HepG2 (cell line): ENCODE results near the gene UMPS. TPM values are rescaled to one million over a fixed set of nuclear protein-coding genes. Genes with fewer than 3 reads are reported as not detected.
A peak's percentile ranks its signal among the peaks of the same experiment; 100 is the strongest.

Source experiments
- E2F1 ChIP-seq: sonication (generic); formaldehyde crosslinking; IDR thresholded peaks from 2 replicates; pipeline ENCODE4 v1.5.0; 2020; ENCODE audit warnings: missing genetic modification reagents
- GPN1 ChIP-seq: sonication (generic); formaldehyde crosslinking; IDR thresholded peaks from 2 replicates; pipeline ENCODE4 v1.5.1; 2020; ENCODE audit warnings: missing genetic modification reagents, borderline replicate concordance
- IKZF4 ChIP-seq: sonication (generic); formaldehyde crosslinking; IDR thresholded peaks from 2 replicates; pipeline ENCODE4 v1.5.1; 2020; ENCODE audit warnings: borderline replicate concordance, mild to moderate bottlenecking, low read depth, missing genetic modification reagents; ENCODE audit errors: not compliant biosample characterization
- IRX3 ChIP-seq: sonication (generic); formaldehyde crosslinking; IDR thresholded peaks from 2 replicates; pipeline ENCODE4 v1.8.1; 2023; ENCODE audit warnings: mild to moderate bottlenecking, low read depth, missing genetic modification reagents, borderline replicate concordance
- KLF15 ChIP-seq: sonication (generic); formaldehyde crosslinking; IDR thresholded peaks from 2 replicates; pipeline ENCODE4 v1.8.1; 2023; ENCODE audit warnings: borderline replicate concordance, mild to moderate bottlenecking, inconsistent platforms, missing genetic modification reagents, mixed read lengths
- KMT2A ChIP-seq: sonication (generic); formaldehyde crosslinking; IDR thresholded peaks from 2 replicates; pipeline ENCODE4 v1.4.0; 2020; ENCODE audit warnings: missing genetic modification reagents
- NBN ChIP-seq: fragments of 450-650 bp; conservative IDR thresholded peaks from 2 replicates; pipeline ENCODE4 v1.6.1; 2017
- NFE2 ChIP-seq: sonication (generic); formaldehyde crosslinking; IDR thresholded peaks from 2 replicates; pipeline ENCODE4 v1.4.0; 2020; ENCODE audit warnings: missing genetic modification reagents
- PPARG ChIP-seq: conservative IDR thresholded peaks from 2 replicates; pipeline ENCODE4 v1.6.1; 2016; ENCODE audit warnings: missing biosample characterization, missing genetic modification reagents
- RFX1 ChIP-seq: fragments of 450-650 bp; IDR thresholded peaks from 2 replicates; pipeline ENCODE4 v1.6.1; 2017
- SIN3B ChIP-seq: fragments of 150-350 bp; IDR thresholded peaks from 2 replicates; pipeline ENCODE4 v1.6.1; 2014; ENCODE audit warnings: low read length
- ZEB1 ChIP-seq: IDR thresholded peaks from 2 replicates; pipeline ENCODE4 v1.6.1; 2012; ENCODE audit warnings: mild to moderate bottlenecking, low read depth, inconsistent platforms; ENCODE audit not compliant: insufficient replicate concordance
- ZNF143 ChIP-seq: sonication (generic); formaldehyde crosslinking; IDR thresholded peaks from 2 replicates; pipeline ENCODE4 v1.4.0; 2020; ENCODE audit warnings: missing genetic modification reagents
- ZNF414 ChIP-seq: sonication (generic); formaldehyde crosslinking; IDR thresholded peaks from 2 replicates; pipeline ENCODE4 v1.5.0; 2020; ENCODE audit warnings: missing genetic modification reagents
- ZNF558 ChIP-seq: sonication (generic); formaldehyde crosslinking; IDR thresholded peaks from 2 replicates; pipeline ENCODE4 v1.9.0; 2022; ENCODE audit warnings: mild to moderate bottlenecking, missing genetic modification reagents, borderline replicate concordance
- ZNF598 ChIP-seq: sonication (generic); formaldehyde crosslinking; IDR thresholded peaks from 2 replicates; pipeline ENCODE4 v1.5.1; 2020; ENCODE audit warnings: mild to moderate bottlenecking, missing genetic modification reagents, borderline replicate concordance
- ZNF878 ChIP-seq: sonication (generic); formaldehyde crosslinking; IDR thresholded peaks from 2 replicates; pipeline ENCODE4 v1.8.1; 2023; ENCODE audit warnings: mild to moderate bottlenecking, missing genetic modification reagents, moderate library complexity
- polyA plus RNA-seq, 8 experiments: library from polyadenylated mRNA; depleted of rRNA in 3 of 8; stranded (reverse) in 7 of 8; unstranded in 1 of 8; fragments of >200 nt; fragmentation: Illumina TruSeq in 4 of 8; extraction: Trizol in 4 of 8; gene quantifications; 2 replicates each; pipeline versions ENCODE4 v1.2.1 to v1.2.3, GENCODE V29; 2011 to 2016; ENCODE audit warnings: low read depth in 4 of 8, missing spikeins in 1 of 8, mixed read lengths in 1 of 8; ENCODE audit not compliant: insufficient read depth in 1 of 8
- total RNA-seq, 5 experiments: library from RNA; depleted of rRNA; stranded (reverse); fragments of >200 nt; fragmentation: Illumina TruSeq; extraction: Trizol; gene quantifications; 2 replicates each; pipeline ENCODE4 v1.2.3, GENCODE V29; 2016; ENCODE audit warnings: low read depth in 1 of 5
- TF ChIP-seq, protein P1 (sequence below): sonication (generic); formaldehyde crosslinking; IDR thresholded peaks from 2 replicates; pipeline ENCODE4 v1.9.0; 2021; ENCODE audit warnings: mild to moderate bottlenecking, missing genetic modification reagents
- TF ChIP-seq, protein P2 (sequence below), 2 experiments: sonication (generic) in 1 of 2; formaldehyde crosslinking in 1 of 2; IDR thresholded peaks; 2 replicates each; pipeline versions ENCODE4 v1.4.0 to v1.6.1; 2018 to 2020; ENCODE audit warnings: missing genetic modification reagents in 2 of 2, borderline replicate concordance in 1 of 2, low read depth in 1 of 2, mild to moderate bottlenecking in 1 of 2, missing biosample characterization in 1 of 2

UMPS gene
- total and polyA plus RNA-seq, 2 of the 13 experiments (the other 11 are each of a cell fraction or from before 2014, with no cell fraction given): 52.7 to 74.2 TPM

DNA sequence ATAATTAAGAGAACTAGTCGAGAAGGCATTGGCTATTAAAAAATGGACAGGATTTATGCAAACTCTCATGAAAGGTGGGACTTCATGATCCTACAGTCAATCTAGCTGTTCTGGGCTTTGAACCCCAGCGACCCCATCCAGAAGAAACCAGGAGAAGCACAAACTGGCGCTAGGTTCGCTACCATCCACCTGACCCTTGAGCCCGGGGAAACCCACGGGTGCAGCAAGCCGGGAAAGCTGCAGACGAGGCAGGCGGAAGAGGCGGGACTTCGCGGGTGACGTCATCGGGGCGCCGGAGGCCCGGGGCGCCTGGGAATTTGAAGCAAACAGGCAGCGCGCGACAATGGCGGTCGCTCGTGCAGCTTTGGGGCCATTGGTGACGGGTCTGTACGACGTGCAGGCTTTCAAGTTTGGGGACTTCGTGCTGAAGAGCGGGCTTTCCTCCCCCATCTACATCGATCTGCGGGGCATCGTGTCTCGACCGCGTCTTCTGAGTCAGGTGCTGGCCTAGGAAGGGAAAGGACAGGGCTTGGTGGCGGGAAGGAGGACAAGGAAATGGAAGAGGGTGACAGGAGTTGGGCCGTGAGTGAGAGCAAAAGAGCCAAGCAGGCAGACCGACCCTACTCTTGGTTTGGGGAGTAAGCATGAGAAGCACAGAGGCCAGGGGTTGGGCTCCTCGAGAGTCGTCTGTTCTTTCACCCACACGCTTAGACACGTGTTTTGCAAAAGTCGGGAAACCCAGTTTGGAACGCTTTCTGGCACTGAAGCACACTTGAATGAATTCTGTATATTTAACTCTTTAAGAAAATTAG lies at the start of gene UMPS (continued):
- TF ChIP-seq ZNF414 (CRISPR knock-in tag) (no peak), ZNF143 (peak; percentile 93), NBN (no peak), ZNF558 (CRISPR knock-in tag) (peak; percentile 74; the same call in 1 of the 2 replicates), ZNF878 (CRISPR knock-in tag) (peak; percentile 81; the same call in 1 of the 2 replicates), SIN3B (peak; percentile 82), KLF15 (CRISPR knock-in tag) (no peak), IRX3 (CRISPR knock-in tag) (no peak; the same call in none of the 2 replicates), GPN1 (CRISPR knock-in tag) (no peak), ZNF598 (CRISPR knock-in tag) (peak; percentile 23; the same call in 1 of the 2 replicates), NFE2 (CRISPR knock-in tag) (no peak), PPARG (peak; percentile 7; the same call in 1 of the 2 replicates), E2F1 (CRISPR knock-in tag) (peak; percentile 82), KMT2A (CRISPR knock-in tag) (peak; percentile 92), IKZF4 (CRISPR knock-in tag) (no peak), ZEB1 (no peak), RFX1 (no peak)
- TF ChIP-seq, protein P1, sequence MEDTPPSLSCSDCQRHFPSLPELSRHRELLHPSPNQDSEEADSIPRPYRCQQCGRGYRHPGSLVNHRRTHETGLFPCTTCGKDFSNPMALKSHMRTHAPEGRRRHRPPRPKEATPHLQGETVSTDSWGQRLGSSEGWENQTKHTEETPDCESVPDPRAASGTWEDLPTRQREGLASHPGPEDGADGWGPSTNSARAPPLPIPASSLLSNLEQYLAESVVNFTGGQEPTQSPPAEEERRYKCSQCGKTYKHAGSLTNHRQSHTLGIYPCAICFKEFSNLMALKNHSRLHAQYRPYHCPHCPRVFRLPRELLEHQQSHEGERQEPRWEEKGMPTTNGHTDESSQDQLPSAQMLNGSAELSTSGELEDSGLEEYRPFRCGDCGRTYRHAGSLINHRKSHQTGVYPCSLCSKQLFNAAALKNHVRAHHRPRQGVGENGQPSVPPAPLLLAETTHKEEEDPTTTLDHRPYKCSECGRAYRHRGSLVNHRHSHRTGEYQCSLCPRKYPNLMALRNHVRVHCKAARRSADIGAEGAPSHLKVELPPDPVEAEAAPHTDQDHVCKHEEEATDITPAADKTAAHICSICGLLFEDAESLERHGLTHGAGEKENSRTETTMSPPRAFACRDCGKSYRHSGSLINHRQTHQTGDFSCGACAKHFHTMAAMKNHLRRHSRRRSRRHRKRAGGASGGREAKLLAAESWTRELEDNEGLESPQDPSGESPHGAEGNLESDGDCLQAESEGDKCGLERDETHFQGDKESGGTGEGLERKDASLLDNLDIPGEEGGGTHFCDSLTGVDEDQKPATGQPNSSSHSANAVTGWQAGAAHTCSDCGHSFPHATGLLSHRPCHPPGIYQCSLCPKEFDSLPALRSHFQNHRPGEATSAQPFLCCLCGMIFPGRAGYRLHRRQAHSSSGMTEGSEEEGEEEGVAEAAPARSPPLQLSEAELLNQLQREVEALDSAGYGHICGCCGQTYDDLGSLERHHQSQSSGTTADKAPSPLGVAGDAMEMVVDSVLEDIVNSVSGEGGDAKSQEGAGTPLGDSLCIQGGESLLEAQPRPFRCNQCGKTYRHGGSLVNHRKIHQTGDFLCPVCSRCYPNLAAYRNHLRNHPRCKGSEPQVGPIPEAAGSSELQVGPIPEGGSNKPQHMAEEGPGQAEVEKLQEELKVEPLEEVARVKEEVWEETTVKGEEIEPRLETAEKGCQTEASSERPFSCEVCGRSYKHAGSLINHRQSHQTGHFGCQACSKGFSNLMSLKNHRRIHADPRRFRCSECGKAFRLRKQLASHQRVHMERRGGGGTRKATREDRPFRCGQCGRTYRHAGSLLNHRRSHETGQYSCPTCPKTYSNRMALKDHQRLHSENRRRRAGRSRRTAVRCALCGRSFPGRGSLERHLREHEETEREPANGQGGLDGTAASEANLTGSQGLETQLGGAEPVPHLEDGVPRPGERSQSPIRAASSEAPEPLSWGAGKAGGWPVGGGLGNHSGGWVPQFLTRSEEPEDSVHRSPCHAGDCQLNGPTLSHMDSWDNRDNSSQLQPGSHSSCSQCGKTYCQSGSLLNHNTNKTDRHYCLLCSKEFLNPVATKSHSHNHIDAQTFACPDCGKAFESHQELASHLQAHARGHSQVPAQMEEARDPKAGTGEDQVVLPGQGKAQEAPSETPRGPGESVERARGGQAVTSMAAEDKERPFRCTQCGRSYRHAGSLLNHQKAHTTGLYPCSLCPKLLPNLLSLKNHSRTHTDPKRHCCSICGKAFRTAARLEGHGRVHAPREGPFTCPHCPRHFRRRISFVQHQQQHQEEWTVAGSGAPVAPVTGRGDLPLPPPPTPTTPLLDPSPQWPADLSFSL: no peak
- TF ChIP-seq, protein P2, sequence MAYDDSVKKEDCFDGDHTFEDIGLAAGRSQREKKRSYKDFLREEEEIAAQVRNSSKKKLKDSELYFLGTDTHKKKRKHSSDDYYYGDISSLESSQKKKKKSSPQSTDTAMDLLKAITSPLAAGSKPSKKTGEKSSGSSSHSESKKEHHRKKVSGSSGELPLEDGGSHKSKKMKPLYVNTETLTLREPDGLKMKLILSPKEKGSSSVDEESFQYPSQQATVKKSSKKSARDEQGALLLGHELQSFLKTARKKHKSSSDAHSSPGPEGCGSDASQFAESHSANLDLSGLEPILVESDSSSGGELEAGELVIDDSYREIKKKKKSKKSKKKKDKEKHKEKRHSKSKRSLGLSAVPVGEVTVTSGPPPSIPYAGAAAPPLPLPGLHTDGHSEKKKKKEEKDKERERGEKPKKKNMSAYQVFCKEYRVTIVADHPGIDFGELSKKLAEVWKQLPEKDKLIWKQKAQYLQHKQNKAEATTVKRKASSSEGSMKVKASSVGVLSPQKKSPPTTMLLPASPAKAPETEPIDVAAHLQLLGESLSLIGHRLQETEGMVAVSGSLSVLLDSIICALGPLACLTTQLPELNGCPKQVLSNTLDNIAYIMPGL (CRISPR knock-in tag; IDR thresholded peaks at IDR 0.05; ENCODE audit: borderline replicate concordance in 1 of 2, low read depth in 1 of 2): peak in 1 of 2 experiments; percentile 81
